Prostate gland (tissue), 2 donors: ENCODE results near the gene ESD.

Experiments used
- CTCF ChIP-seq, 4 experiments: fragments of 200-600 bp in 2 of 4; fragments of 450-650 bp in 2 of 4; sonication (generic) in 2 of 4; IDR thresholded peaks; 1 replicate in 3 of 4; 2 replicates in 1 of 4; pipeline ENCODE4 v1.5.1; 2016 to 2019; ENCODE audit warnings: antibody characterized with exemption in 4 of 4, mild to moderate bottlenecking in 2 of 4, moderate library complexity in 2 of 4
- POLR2A ChIP-seq: fragments of 450-650 bp; IDR thresholded peaks from one replicate; pipeline ENCODE4 v1.6.1; 2016; ENCODE audit warnings: antibody characterized with exemption, mild to moderate bottlenecking

- TF ChIP-seq CTCF (IDR thresholded peaks at IDR 0.05) (no peak), POLR2A (no peak)
These were observed 708 bp upstream of the ESD start for GRCh38 chr13:46797501-46798237.
